ENCODE data around the gene TGFBR3. TPM values are rescaled to one million over a fixed set of nuclear protein-coding genes. Genes with fewer than 3 reads are reported as not detected.

TGFBR3 gene
- total RNA-seq, 1 donor from 2014 or later: 2.5 TPM

- Mint-ChIP-seq H3K4me1 (ENCODE audit: low read depth, unreplicated experiment) (peaks cover 4% of the 10 kb centered on the region), H3K9me3 (ENCODE audit: unreplicated experiment) (peaks cover 7% of the 10 kb centered on the region), H3K27me3 (ENCODE audit: low read depth, unreplicated experiment) (no peaks in the 10 kb centered on the region), H3K36me3 (ENCODE audit: low read depth, unreplicated experiment) (no peaks in the 10 kb centered on the region), H3K27ac (ENCODE audit: unreplicated experiment) (no peak overlapping the region), H3K4me3 (ENCODE audit: unreplicated experiment) (no peak overlapping the region)
- Histone ChIP-seq H3K4me2 (ENCODE audit: low read length) (no peak overlapping the region), H3K27me3 (ENCODE audit: insufficient read depth, low read length) (no peaks in the 10 kb centered on the region), H3K36me3 (ENCODE audit: insufficient read depth, low read length) (no peaks in the 10 kb centered on the region), H3K4me3 (ENCODE audit: insufficient read depth, low read depth, low read length) (no peak overlapping the region), H3K9ac (ENCODE audit: low read length) (no peak overlapping the region), H3K9me3 (ENCODE audit: insufficient read depth, low read depth, low read length) (no peaks in the 10 kb centered on the region), H4K20me1 (ENCODE audit: insufficient read depth, low read length) (no peaks in the 10 kb centered on the region), H3K4me1 (ENCODE audit: insufficient read depth, low read length) (peaks cover 8% of the 10 kb centered on the region), H2AFZ (ENCODE audit: low read depth, low read length) (no peak overlapping the region), H3K79me2 (ENCODE audit: insufficient read depth, low read length) (no peaks in the 10 kb centered on the region), H3K27ac (ENCODE audit: low read depth, low read length) (no peak overlapping the region)
- no peak for DNase-seq (ENCODE audit: low read depth)
- no peak for FAIRE-seq
- TF ChIP-seq CTCF (IDR thresholded peaks at IDR 0.05; ENCODE audit: insufficient read depth, low read depth, low read length) (no peak), EZH2 (IDR thresholded peaks at IDR 0.05; ENCODE audit: insufficient read depth, low read length) (no peak)
Observed at GRCh38 chr1:91745640-91746373, 140.1 kb downstream of the TGFBR3 start.

- Histone ChIP-seq H3K4me3 (ENCODE audit: insufficient read depth, low read depth, low read length) (no peak overlapping the region), H3K27ac (ENCODE audit: low read depth, low read length) (no peak overlapping the region), H3K36me3 (ENCODE audit: insufficient read depth, low read length) (no peaks in the 10 kb centered on the region), H3K79me2 (ENCODE audit: insufficient read depth, low read length) (no peaks in the 10 kb centered on the region), H4K20me1 (ENCODE audit: insufficient read depth, low read length) (no peaks in the 10 kb centered on the region), H3K4me1 (ENCODE audit: insufficient read depth, low read length) (peaks cover 8% of the 10 kb centered on the region), H3K27me3 (ENCODE audit: insufficient read depth, low read length) (no peaks in the 10 kb centered on the region), H3K9me3 (ENCODE audit: insufficient read depth, low read depth, low read length) (no peaks in the 10 kb centered on the region), H2AFZ (ENCODE audit: low read depth, low read length) (no peak overlapping the region), H3K9ac (ENCODE audit: low read length) (no peak overlapping the region), H3K4me2 (ENCODE audit: low read length) (no peak overlapping the region)
- H3K4me3 Mint-ChIP-seq (ENCODE audit: unreplicated experiment): no peak overlapping the region
- no peaks in the 10 kb centered on the region for H3K4me1 Mint-ChIP-seq (ENCODE audit: low read depth, unreplicated experiment)
- DNase-seq (ENCODE audit: low read depth): no peak
- H3K27ac Mint-ChIP-seq (ENCODE audit: unreplicated experiment): no peak overlapping the region
- H3K9me3 Mint-ChIP-seq (ENCODE audit: unreplicated experiment): peaks cover 7% of the 10 kb centered on the region
- TF ChIP-seq CTCF (IDR thresholded peaks at IDR 0.05; ENCODE audit: insufficient read depth, low read depth, low read length): no peak
- TF ChIP-seq EZH2 (IDR thresholded peaks at IDR 0.05; ENCODE audit: insufficient read depth, low read length): no peak
- no peak for FAIRE-seq
- no peaks in the 10 kb centered on the region for H3K27me3 Mint-ChIP-seq (ENCODE audit: low read depth, unreplicated experiment)
- no peaks in the 10 kb centered on the region for H3K36me3 Mint-ChIP-seq (ENCODE audit: low read depth, unreplicated experiment)
Observed at GRCh38 chr1:91744953-91745639, 140.9 kb downstream of the TGFBR3 start.

- Histone ChIP-seq H3K79me2 (ENCODE audit: insufficient read depth, low read length) (no peaks in the 10 kb centered on the region), H3K4me2 (ENCODE audit: low read length) (peak overlapping the region; percentile 12), H3K27ac (ENCODE audit: low read depth, low read length) (no peak overlapping the region), H3K9me3 (ENCODE audit: insufficient read depth, low read depth, low read length) (no peaks in the 10 kb centered on the region), H3K9ac (ENCODE audit: low read length) (no peak overlapping the region), H3K36me3 (ENCODE audit: insufficient read depth, low read length) (no peaks in the 10 kb centered on the region), H3K4me3 (ENCODE audit: insufficient read depth, low read depth, low read length) (no peak overlapping the region), H3K27me3 (ENCODE audit: insufficient read depth, low read length) (no peaks in the 10 kb centered on the region), H4K20me1 (ENCODE audit: insufficient read depth, low read length) (no peaks in the 10 kb centered on the region), H2AFZ (ENCODE audit: low read depth, low read length) (no peak overlapping the region), H3K4me1 (ENCODE audit: insufficient read depth, low read length) (peaks cover 8% of the 10 kb centered on the region)
- Mint-ChIP-seq H3K9me3 (ENCODE audit: unreplicated experiment) (peaks cover 10% of the 10 kb centered on the region), H3K4me1 (ENCODE audit: low read depth, unreplicated experiment) (no peaks in the 10 kb centered on the region), H3K36me3 (ENCODE audit: low read depth, unreplicated experiment) (no peaks in the 10 kb centered on the region), H3K27ac (ENCODE audit: unreplicated experiment) (no peak overlapping the region), H3K27me3 (ENCODE audit: low read depth, unreplicated experiment) (no peaks in the 10 kb centered on the region), H3K4me3 (ENCODE audit: unreplicated experiment) (no peak overlapping the region)
- no peak for TF ChIP-seq CTCF (IDR thresholded peaks at IDR 0.05; ENCODE audit: insufficient read depth, low read depth, low read length)
- FAIRE-seq (no peak), DNase-seq (ENCODE audit: low read depth) (peak; percentile 72)
Observed at GRCh38 chr1:91742848-91743292, 143.1 kb downstream of the TGFBR3 start.

Measured in astrocyte (in vitro differentiated cells and primary cell).